ENCODE data around the gene EID3. TPM values are rescaled to one million over a fixed set of nuclear protein-coding genes. Genes with fewer than 3 reads are reported as not detected.

Gene EID3
- polyA plus RNA-seq, 2 of the 4 experiments (the other 2 are of a cell fraction): 6.8 to 12.2 TPM

DNA sequence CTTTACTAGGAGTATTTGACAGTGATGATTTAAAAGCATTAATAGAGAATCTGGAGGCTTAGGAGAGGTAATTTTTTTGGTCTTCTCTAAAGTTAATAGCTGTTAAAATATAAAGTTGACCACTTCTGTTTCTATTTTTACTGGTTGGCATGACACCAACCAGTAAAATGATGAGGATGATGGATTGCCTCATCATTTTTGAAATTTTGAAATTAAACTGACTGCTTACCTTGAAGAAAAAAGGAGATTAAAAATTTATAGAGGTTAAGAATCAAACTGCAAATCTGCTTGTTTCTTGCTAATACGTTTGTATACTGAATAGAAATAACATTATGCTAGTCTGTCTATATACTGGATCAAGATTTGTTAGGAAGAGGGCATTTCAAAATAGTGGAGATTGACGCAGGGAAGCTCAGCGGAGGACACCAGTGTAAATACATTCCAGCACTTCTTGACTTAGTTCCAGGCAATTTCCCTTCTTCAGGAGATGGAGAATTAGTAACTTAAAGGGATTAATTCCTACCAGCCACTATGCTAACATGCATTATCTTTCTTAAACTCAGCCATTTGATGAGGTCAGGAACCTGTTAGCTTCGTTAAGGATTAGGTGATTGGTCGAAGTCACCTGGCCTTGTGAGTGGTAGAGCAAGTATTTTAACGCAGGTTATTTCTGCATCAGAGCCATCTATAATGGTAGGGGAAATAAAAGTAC, 3.6 kb downstream of the EID3 start:
- ATAC-seq (no peak), FAIRE-seq (peak; percentile 61), DNase-seq (ENCODE audit: low read depth in 1 of 2, low spot score in 1 of 2) (peak in 1 of 2 experiments; percentile 62)
- Histone ChIP-seq H3K4me2 (peak overlapping the region; percentile 97), H3K4me1 (peaks cover 86% of the 10 kb centered on the region), H3K27ac (peak overlapping the region; percentile 73 to 81; a peak in 5 of 6 replicates), H3K9me3 (no peaks in the 10 kb centered on the region), H3K4me3 (peak overlapping the region; percentile 68)
- POLR2A ChIA-PET: interaction anchor here (0.6 to 1.5 kb wide), 2 partner anchors 10 to 85 kb away, joined by 4 to 6 read pairs; no protein-coding TSS in a partner anchor
- 5% methylated on average over 6 of the region's 6 CpGs for WGBS (ENCODE audit: missing lambda C conversion rate)
- TF ChIP-seq ESRRA (IDR thresholded peaks at IDR 0.05; ENCODE audit: borderline replicate concordance, low read length) (no peak), FOSB (CRISPR knock-in tag; IDR thresholded peaks at IDR 0.05) (no peak), HMGXB4 (CRISPR knock-in tag; IDR thresholded peaks at IDR 0.05; ENCODE audit: borderline replicate concordance) (peak; percentile 18; the same call in 1 of the 2 replicates), EHMT2 (IDR thresholded peaks at IDR 0.05; ENCODE audit: low read depth) (no peak), RARB (CRISPR knock-in tag; IDR thresholded peaks at IDR 0.05) (peak; percentile 34), HOXA7 (CRISPR knock-in tag; IDR thresholded peaks at IDR 0.05) (no peak; the same call in 1 of the 2 replicates), GATA3 (IDR thresholded peaks at IDR 0.05; ENCODE audit: borderline replicate concordance) (peak; percentile 18; the same call in 1 of the 2 replicates), SREBF2 (IDR thresholded peaks at IDR 0.05) (no peak), POLR2AphosphoS2 (conservative IDR thresholded peaks at IDR 0.05; ENCODE audit: low read length) (peak; percentile 97), JUN (IDR thresholded peaks at IDR 0.05) (peak in 1 of 2 experiments; percentile 59; a peak in 3 of 5 replicates), CBX8 (IDR thresholded peaks at IDR 0.05) (no peak), BHLHE40 (IDR thresholded peaks at IDR 0.05; ENCODE audit: low read depth, low read length) (0 out of 2 replicates have a peak, but pooled peaks have one; percentile 16), CEBPB (IDR thresholded peaks at IDR 0.05) (peak; percentile 57 to 66; a peak in 2 of 4 replicates), HES2 (IDR thresholded peaks at IDR 0.05) (no peak)
- CTCF ChIA-PET: interaction anchor here (0.5 to 1.8 kb wide), 3 partner anchors 87 to 130 kb away, joined by 3 to 4 read pairs (median 4); partner anchors contain the start of gene TXNRD1

GRCh38 chr12:104307655-104308000, 4.1 kb downstream of the EID3 start:
- no peak for FAIRE-seq
- DNase-seq (ENCODE audit: low read depth in 1 of 2, low spot score in 1 of 2): peak in 1 of 2 experiments; percentile 57
- peak overlapping the region; percentile 73 to 81; a peak in 4 of 6 replicates for H3K27ac ChIP-seq
- TF ChIP-seq ZC3H11A (IDR thresholded peaks at IDR 0.05) (no peak), TFCP2L1 (CRISPR knock-in tag; IDR thresholded peaks at IDR 0.05) (peak; percentile 89), RARB (CRISPR knock-in tag; IDR thresholded peaks at IDR 0.05) (0 out of 2 replicates have a peak, but pooled peaks have one; percentile 61), HOXA7 (CRISPR knock-in tag; IDR thresholded peaks at IDR 0.05) (peak; percentile 93; the same call in 1 of the 2 replicates), TP53 (CRISPR knock-in tag; IDR thresholded peaks at IDR 0.05) (0 out of 2 replicates have a peak, but pooled peaks have one; percentile 70), GATA3 (IDR thresholded peaks at IDR 0.05; ENCODE audit: borderline replicate concordance) (no peak), POLR2AphosphoS2 (conservative IDR thresholded peaks at IDR 0.05; ENCODE audit: low read length) (peak; percentile 91; the same call in 1 of the 2 replicates), BHLHE40 (IDR thresholded peaks at IDR 0.05; ENCODE audit: low read depth, low read length) (no peak), NFE2L2 (conservative IDR thresholded peaks at IDR 0.05; ENCODE audit: low read length) (no peak), ESRRA (IDR thresholded peaks at IDR 0.05; ENCODE audit: borderline replicate concordance, low read length) (no peak), NPAS2 (CRISPR knock-in tag; IDR thresholded peaks at IDR 0.05; ENCODE audit: borderline replicate concordance) (no peak), CTCF (IDR thresholded peaks at IDR 0.05) (no peak), KDM5A (IDR thresholded peaks at IDR 0.05) (no peak), RAD21 (conservative IDR thresholded peaks at IDR 0.05 in 1 of 2, IDR thresholded peaks at IDR 0.05 in 1 of 2) (no peak), FOSB (CRISPR knock-in tag; IDR thresholded peaks at IDR 0.05) (peak; percentile 94), HMGXB4 (CRISPR knock-in tag; IDR thresholded peaks at IDR 0.05; ENCODE audit: borderline replicate concordance) (0 out of 2 replicates have a peak, but pooled peaks have one; percentile 4), KDM1A (IDR thresholded peaks at IDR 0.05; ENCODE audit: low read depth) (no peak)
- TF ChIP-seq, protein P1, sequence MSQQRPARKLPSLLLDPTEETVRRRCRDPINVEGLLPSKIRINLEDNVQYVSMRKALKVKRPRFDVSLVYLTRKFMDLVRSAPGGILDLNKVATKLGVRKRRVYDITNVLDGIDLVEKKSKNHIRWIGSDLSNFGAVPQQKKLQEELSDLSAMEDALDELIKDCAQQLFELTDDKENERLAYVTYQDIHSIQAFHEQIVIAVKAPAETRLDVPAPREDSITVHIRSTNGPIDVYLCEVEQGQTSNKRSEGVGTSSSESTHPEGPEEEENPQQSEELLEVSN (IDR thresholded peaks at IDR 0.05; ENCODE audit: borderline replicate concordance, low read depth): no peak
- TF ChIP-seq, protein P2, sequence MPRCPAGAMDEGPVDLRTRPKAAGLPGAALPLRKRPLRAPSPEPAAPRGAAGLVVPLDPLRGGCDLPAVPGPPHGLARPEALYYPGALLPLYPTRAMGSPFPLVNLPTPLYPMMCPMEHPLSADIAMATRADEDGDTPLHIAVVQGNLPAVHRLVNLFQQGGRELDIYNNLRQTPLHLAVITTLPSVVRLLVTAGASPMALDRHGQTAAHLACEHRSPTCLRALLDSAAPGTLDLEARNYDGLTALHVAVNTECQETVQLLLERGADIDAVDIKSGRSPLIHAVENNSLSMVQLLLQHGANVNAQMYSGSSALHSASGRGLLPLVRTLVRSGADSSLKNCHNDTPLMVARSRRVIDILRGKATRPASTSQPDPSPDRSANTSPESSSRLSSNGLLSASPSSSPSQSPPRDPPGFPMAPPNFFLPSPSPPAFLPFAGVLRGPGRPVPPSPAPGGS (IDR thresholded peaks at IDR 0.05): no peak
- H3K4me3 ChIP-seq: peak overlapping the region; percentile 68
- peak overlapping the region; percentile 97 for H3K4me2 ChIP-seq
- peak; percentile 1 to 3; a peak in 3 of 6 replicates for ATAC-seq
- no peaks in the 10 kb centered on the region for H3K9me3 ChIP-seq
- POLR2A ChIA-PET: interaction anchor here (0.6 to 2.2 kb wide), 4 partner anchors 11 to 87 kb away, joined by 4 to 12 read pairs (median 5); no protein-coding TSS in a partner anchor
- H3K4me1 ChIP-seq: peaks cover 91% of the 10 kb centered on the region
- CTCF ChIA-PET: interaction anchor here (0.9 to 1.8 kb wide), 3 partner anchors 92 to 130 kb away, joined by 3 to 4 read pairs (median 3); partner anchors contain the start of gene TXNRD1
